CD14-positive monocyte (primary cell): ENCODE data around the gene TSPEAR. TPM values are rescaled to one million over a fixed set of nuclear protein-coding genes. Genes with fewer than 3 reads are reported as not detected.
A peak's percentile ranks its signal among the peaks of the same experiment; 100 is the strongest.

Experiments used
- DNase-seq, 3 donors: peaks; one replicate each; pipeline ENCODE4 v3.0.0-alpha.2; 2011 to 2022
- H2AFZ ChIP-seq: 2 replicates; pipeline ENCODE4 v1.6.0; 2012; ENCODE audit warnings: mild to moderate bottlenecking, low read depth, low read length, inconsistent platforms; ENCODE audit not compliant: insufficient read depth, poor library complexity, severe bottlenecking
- H3K27ac ChIP-seq, 2 donors: 1 replicate in 1 of 2; 2 replicates in 1 of 2; pipeline ENCODE4 v1.5.1; 2012 to 2013; ENCODE audit warnings: low read length in 2 of 2, control low read depth in 1 of 2, inconsistent platforms in 1 of 2, low read depth in 1 of 2, mild to moderate bottlenecking in 1 of 2
- H3K27me3 ChIP-seq, 2 donors: one replicate each; pipeline versions ENCODE4 v1.6.0 to v1.6.1; 2011 to 2013; ENCODE audit warnings: low read length in 2 of 2; ENCODE audit not compliant: control insufficient read depth in 2 of 2, insufficient read depth in 2 of 2
- H3K36me3 ChIP-seq, 2 donors: replicated peaks in 1 of 2; 1 replicate in 1 of 2; 2 replicates in 1 of 2; pipeline versions ENCODE4 v1.5.1 to v1.6.1; 2012 to 2013; ENCODE audit warnings: low read length in 2 of 2, control low read depth in 1 of 2, inconsistent platforms in 1 of 2, mild to moderate bottlenecking in 1 of 2; ENCODE audit not compliant: insufficient read depth in 2 of 2, control insufficient read depth in 1 of 2
- H3K4me1 ChIP-seq, 2 donors: 1 replicate in 1 of 2; 2 replicates in 1 of 2; pipeline versions ENCODE4 v1.5.1 to v1.6.1; 2012 to 2013; ENCODE audit warnings: low read length in 2 of 2, control low read depth in 1 of 2, inconsistent platforms in 1 of 2, mild to moderate bottlenecking in 1 of 2, moderate library complexity in 1 of 2; ENCODE audit not compliant: insufficient read depth in 2 of 2, control insufficient read depth in 1 of 2
- H3K4me2 ChIP-seq: replicated peaks from 2 replicates; pipeline ENCODE3; 2012; ENCODE audit warnings: low read length, moderate library complexity, mild to moderate bottlenecking; ENCODE audit not compliant: poor library complexity, severe bottlenecking; ENCODE audit errors: extremely low read depth
- H3K4me3 ChIP-seq, 3 experiments: fragments of 200-600 bp in 1 of 3; sonication (generic) in 1 of 3; replicated peaks in 1 of 3; 1 replicate in 2 of 3; 2 replicates in 1 of 3; pipeline ENCODE4 v1.5.1; 2011 to 2013; ENCODE audit warnings: low read length in 3 of 3, mild to moderate bottlenecking in 3 of 3, control low read depth in 2 of 3, low read depth in 2 of 3, inconsistent platforms in 1 of 3, moderate library complexity in 1 of 3
- H3K79me2 ChIP-seq: 2 replicates; pipeline ENCODE4 v1.6.0; 2012; ENCODE audit warnings: mild to moderate bottlenecking, control low read depth, inconsistent platforms, low read length, moderate library complexity; ENCODE audit not compliant: insufficient read depth
- H3K9ac ChIP-seq: 2 replicates; pipeline ENCODE4 v1.6.0; 2017; ENCODE audit warnings: low read length, mild to moderate bottlenecking; ENCODE audit not compliant: insufficient read depth, poor library complexity, severe bottlenecking
- H3K9me3 ChIP-seq, 2 donors: replicated peaks in 1 of 2; 1 replicate in 1 of 2; 2 replicates in 1 of 2; pipeline versions ENCODE4 v1.5.1 to v1.6.1; 2012 to 2013; ENCODE audit warnings: low read length in 2 of 2, control low read depth in 1 of 2; ENCODE audit not compliant: control insufficient read depth in 1 of 2, insufficient read depth in 1 of 2
- H4K20me1 ChIP-seq: 2 replicates; pipeline ENCODE4 v1.6.0; 2012; ENCODE audit warnings: mild to moderate bottlenecking, low read length, control low read depth, moderate library complexity; ENCODE audit not compliant: insufficient read depth
- H3K27ac Mint-ChIP-seq, 7 donors: one replicate each; pipeline ENCODE4 v1.8.0; 2020; ENCODE audit warnings: mild to moderate bottlenecking in 7 of 7, mixed read lengths in 7 of 7, moderate library complexity in 6 of 7, inconsistent platforms in 2 of 7
- H3K27me3 Mint-ChIP-seq, 3 donors: one replicate each; pipeline ENCODE4 v1.8.0; 2021 to 2022; ENCODE audit warnings: low read depth in 3 of 3, mild to moderate bottlenecking in 3 of 3, mixed read lengths in 3 of 3, moderate library complexity in 3 of 3, inconsistent platforms in 1 of 3
- H3K36me3 Mint-ChIP-seq, 2 donors: one replicate each; pipeline ENCODE4 v1.8.0; 2020; ENCODE audit warnings: mixed read lengths in 2 of 2, inconsistent platforms in 1 of 2, mild to moderate bottlenecking in 1 of 2
- H3K4me1 Mint-ChIP-seq: one replicate; pipeline ENCODE4 v1.8.0; 2020; ENCODE audit warnings: mild to moderate bottlenecking, mixed read lengths
- H3K4me3 Mint-ChIP-seq, 2 donors: one replicate each; pipeline ENCODE4 v1.8.0; 2020; ENCODE audit warnings: mild to moderate bottlenecking in 2 of 2, mixed read lengths in 2 of 2, moderate library complexity in 1 of 2
- H3K9me3 Mint-ChIP-seq, 7 donors: one replicate each; pipeline ENCODE4 v1.8.0; 2020 to 2022; ENCODE audit warnings: mixed read lengths in 7 of 7, mild to moderate bottlenecking in 6 of 7, moderate library complexity in 6 of 7, inconsistent platforms in 2 of 7
- CTCF ChIP-seq: fragments of 200-600 bp; IDR thresholded peaks from one replicate; pipeline ENCODE4 v1.8.0; 2022; ENCODE audit warnings: antibody characterized with exemption, mild to moderate bottlenecking
- WGBS: methylation state at CpG from one replicate; pipeline ENCODE4 v1.1.5; 2013; ENCODE audit warnings: missing lambda C conversion rate; ENCODE audit not compliant: insufficient coverage; 5-methylcytosine and 5-hydroxymethylcytosine counted together
- intact Hi-C, 2 donors: fragments of 100-400 bp; cut with micrococcal nuclease; formaldehyde crosslinking; loops; one replicate each; pipeline versions ENCODE4 v1.15.0 to v1.15.1; 2023
- polyA plus RNA-seq, 3 donors: library from polyadenylated mRNA; depleted of rRNA in 1 of 3; unstranded in 2 of 3; stranded (reverse) in 1 of 3; fragments of 300-500 nt in 2 of 3; fragments of >200 nt in 1 of 3; fragmentation: Illumina TruSeq in 2 of 3; gene quantifications; 1 replicate in 2 of 3; 2 replicates in 1 of 3; pipeline ENCODE4 v1.2.3, GENCODE V29; 2012 to 2021

TSPEAR gene
- polyA plus RNA-seq, 3 donors = not detected

DNA sequence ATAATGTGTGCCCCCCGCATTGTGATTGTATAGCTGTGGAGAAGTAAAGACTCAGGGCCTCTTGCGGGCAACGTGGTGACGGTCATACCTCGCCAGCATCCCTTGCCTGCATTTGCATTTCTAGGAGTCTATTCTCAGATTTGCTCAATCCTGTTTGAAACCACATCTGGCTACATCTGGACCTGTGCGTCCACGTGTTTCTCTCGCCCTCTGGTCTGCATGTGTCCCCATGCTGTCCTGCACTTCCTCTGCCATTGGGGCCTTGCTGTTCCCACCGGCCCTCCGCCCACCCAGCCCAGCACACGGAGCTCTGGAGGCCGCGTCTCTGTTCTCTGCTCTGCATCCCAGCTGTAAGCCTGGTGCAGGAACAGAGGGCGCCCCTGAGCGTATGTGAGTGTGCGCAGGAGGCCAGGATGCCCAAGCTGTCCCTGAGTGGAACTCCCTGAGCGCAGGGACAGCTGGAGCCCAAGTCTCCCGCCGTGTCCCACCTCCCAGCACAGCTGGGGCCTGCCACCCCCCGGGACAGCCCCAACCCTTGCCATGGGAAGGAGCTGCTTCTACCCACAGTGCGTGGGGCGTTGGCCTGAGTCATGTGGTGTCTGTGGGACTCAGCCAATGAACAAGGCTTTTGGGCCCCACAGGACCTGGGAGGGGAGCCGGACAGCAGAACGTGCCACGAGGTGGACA lies 161.7 kb downstream of the TSPEAR start:
- H3K36me3 Mint-ChIP-seq = no peaks in the 10 kb centered on the region
- H3K9me3 Mint-ChIP-seq = peaks cover 14 to 25% (median 21%) of the 10 kb centered on the region in 7 donors

GRCh38 chr21:44548922-44549321 lies 162.4 kb downstream of the TSPEAR start:
- H3K4me2 ChIP-seq = no peak overlapping the region
- H3K4me3 Mint-ChIP-seq = no peak overlapping the region
- intact Hi-C loops = no loop called here
- H3K27ac Mint-ChIP-seq = peak overlapping the region in 2 of 7 donors; percentile 4 to 42
- peaks cover 11 to 13% of the 10 kb centered on the region in 2 donors for H3K9me3 ChIP-seq
- no peaks in the 10 kb centered on the region for H4K20me1 ChIP-seq
- peaks cover 2 to 16% of the 10 kb centered on the region in 2 donors for H3K27me3 ChIP-seq
- no peak overlapping the region for H3K9ac ChIP-seq
- no peaks in the 10 kb centered on the region for H3K4me1 Mint-ChIP-seq
- no peak overlapping the region for H3K4me3 ChIP-seq
- no peak overlapping the region for H2AFZ ChIP-seq
- H3K36me3 Mint-ChIP-seq = no peaks in the 10 kb centered on the region
- 61% methylated on average over 13 of the region's 14 CpGs for WGBS
- TF ChIP-seq CTCF = no peak
- H3K27ac ChIP-seq = no peak overlapping the region
- no peaks in the 10 kb centered on the region for H3K36me3 ChIP-seq
- no peaks in the 10 kb centered on the region for H3K4me1 ChIP-seq
- no peaks in the 10 kb centered on the region for H3K79me2 ChIP-seq
- no peak for DNase-seq
- peaks cover 16 to 25% (median 21%) of the 10 kb centered on the region in 7 donors for H3K9me3 Mint-ChIP-seq
- peaks cover 25 to 51% (median 28%) of the 10 kb centered on the region in 3 donors for H3K27me3 Mint-ChIP-seq

More for the DNA sequence above, 161.7 kb downstream of the TSPEAR start:
- Histone ChIP-seq H4K20me1 (no peaks in the 10 kb centered on the region), H3K36me3 (no peaks in the 10 kb centered on the region), H3K27me3 (peaks cover 2 to 16% of the 10 kb centered on the region in 2 donors), H2AFZ (no peak overlapping the region), H3K27ac (no peak overlapping the region), H3K4me1 (no peaks in the 10 kb centered on the region), H3K4me3 (no peak overlapping the region), H3K9me3 (peaks cover 11 to 13% of the 10 kb centered on the region in 2 donors), H3K9ac (no peak overlapping the region), H3K4me2 (no peak overlapping the region), H3K79me2 (no peaks in the 10 kb centered on the region)
- H3K4me3 Mint-ChIP-seq = no peak overlapping the region
- intact Hi-C loops = no loop called here
- 86% methylated on average over 25 of the region's 25 CpGs for WGBS
- no peak for TF ChIP-seq CTCF
- no peak overlapping the region for H3K27ac Mint-ChIP-seq
- H3K4me1 Mint-ChIP-seq = no peaks in the 10 kb centered on the region
- peaks cover 25 to 53% (median 31%) of the 10 kb centered on the region in 3 donors for H3K27me3 Mint-ChIP-seq
- DNase-seq = no peak
